ENCODE results near the gene MMP23B.

MMP23B gene

GRCh38 chr1:1598051-1598719 is 33.8 kb upstream of the MMP23B start:
- H3K9me3 ChIP-seq (ENCODE audit: low read length), result no peaks in the 10 kb centered on the region
- no peaks in the 10 kb centered on the region for H3K36me3 ChIP-seq (ENCODE audit: insufficient read depth, low read length)
- peaks cover 18 to 45% of the 10 kb centered on the region in 2 donors for H3K27me3 ChIP-seq (ENCODE audit: control insufficient read depth in 1 of 2, insufficient read depth in 2 of 2, low read length in 2 of 2)
- no peak overlapping the region for H3K4me3 ChIP-seq (ENCODE audit: low read depth in 1 of 2, low read length in 2 of 2)
- no peak overlapping the region for H3K9ac ChIP-seq (ENCODE audit: low read length)
- H3K4me1 ChIP-seq (ENCODE audit: insufficient read depth, low read length), result no peaks in the 10 kb centered on the region
- H3K27ac ChIP-seq (ENCODE audit: low read depth, low read length), result no peak overlapping the region

- Histone ChIP-seq H3K4me3 (ENCODE audit: low read depth in 1 of 2, low read length in 2 of 2) (no peak overlapping the region), H3K27me3 (ENCODE audit: control insufficient read depth in 1 of 2, insufficient read depth in 2 of 2, low read length in 2 of 2) (peaks cover 18 to 50% of the 10 kb centered on the region in 2 donors), H3K9ac (ENCODE audit: low read length) (no peak overlapping the region), H3K4me1 (ENCODE audit: insufficient read depth, low read length) (no peaks in the 10 kb centered on the region), H3K9me3 (ENCODE audit: low read length) (no peaks in the 10 kb centered on the region), H3K27ac (ENCODE audit: low read depth, low read length) (no peak overlapping the region), H3K36me3 (ENCODE audit: insufficient read depth, low read length) (no peaks in the 10 kb centered on the region)
Measured at GRCh38 chr1:1598720-1599029, 33.3 kb upstream of the MMP23B start.

- H3K9ac ChIP-seq (ENCODE audit: low read length), result no peak overlapping the region
- H3K4me3 ChIP-seq (ENCODE audit: low read depth in 1 of 2, low read length in 2 of 2), result no peak overlapping the region
- H3K9me3 ChIP-seq (ENCODE audit: low read length), result no peaks in the 10 kb centered on the region
- H3K4me1 ChIP-seq (ENCODE audit: insufficient read depth, low read length), result no peaks in the 10 kb centered on the region
- peaks cover 18 to 55% of the 10 kb centered on the region in 2 donors for H3K27me3 ChIP-seq (ENCODE audit: control insufficient read depth in 1 of 2, insufficient read depth in 2 of 2, low read length in 2 of 2)
- no peaks in the 10 kb centered on the region for H3K36me3 ChIP-seq (ENCODE audit: insufficient read depth, low read length)
- no peak overlapping the region for H3K27ac ChIP-seq (ENCODE audit: low read depth, low read length)
Measured at GRCh38 chr1:1599030-1599934, 32.7 kb upstream of the MMP23B start.

- no peak within 1 kb of the TSS for H3K9ac ChIP-seq (ENCODE audit: low read length)
- no peaks in the 10 kb centered on the region for H3K36me3 ChIP-seq (ENCODE audit: insufficient read depth, low read length)
- no peak within 1 kb of the TSS for H3K27ac ChIP-seq (ENCODE audit: low read depth, low read length)
- no peaks in the 10 kb centered on the region for H3K9me3 ChIP-seq (ENCODE audit: low read length)
- H3K27me3 ChIP-seq (ENCODE audit: control insufficient read depth in 1 of 2, insufficient read depth in 2 of 2, low read length in 2 of 2), result peaks cover 18 to 58% of the 10 kb centered on the region in 2 donors
- H3K4me3 ChIP-seq (ENCODE audit: low read depth in 1 of 2, low read length in 2 of 2), result no peak within 1 kb of the TSS
- H3K4me1 ChIP-seq (ENCODE audit: insufficient read depth, low read length), result no peaks in the 10 kb centered on the region
Measured at GRCh38 chr1:1599935-1600860, 31.8 kb upstream of the MMP23B start, which contains the start of gene FNDC10. TSS of gene FNDC10 (minus strand) at chr1:1600135. CDS start at chr1:1600015, 120 bp downstream.

- H3K27me3 ChIP-seq (ENCODE audit: control insufficient read depth in 1 of 2, insufficient read depth in 2 of 2, low read length in 2 of 2), result peaks cover 18 to 58% of the 10 kb centered on the region in 2 donors
Measured at GRCh38 chr1:1600861-1601563, 31.0 kb upstream of the MMP23B start.

GRCh38 chr1:1601564-1602303 is 30.2 kb upstream of the MMP23B start:
- Histone ChIP-seq H3K4me1 (ENCODE audit: insufficient read depth, low read length) (no peaks in the 10 kb centered on the region), H3K4me3 (ENCODE audit: low read depth in 1 of 2, low read length in 2 of 2) (no peak overlapping the region), H3K9ac (ENCODE audit: low read length) (no peak overlapping the region), H3K27me3 (ENCODE audit: control insufficient read depth in 1 of 2, insufficient read depth in 2 of 2, low read length in 2 of 2) (peaks cover 14 to 55% of the 10 kb centered on the region in 2 donors), H3K27ac (ENCODE audit: low read depth, low read length) (no peak overlapping the region), H3K9me3 (ENCODE audit: low read length) (no peaks in the 10 kb centered on the region), H3K36me3 (ENCODE audit: insufficient read depth, low read length) (no peaks in the 10 kb centered on the region)

More at GRCh38 chr1:1600861-1601563, 31.0 kb upstream of the MMP23B start:
- Histone ChIP-seq H3K36me3 (ENCODE audit: insufficient read depth, low read length) (no peaks in the 10 kb centered on the region), H3K9me3 (ENCODE audit: low read length) (no peaks in the 10 kb centered on the region), H3K4me3 (ENCODE audit: low read depth in 1 of 2, low read length in 2 of 2) (no peak overlapping the region), H3K9ac (ENCODE audit: low read length) (no peak overlapping the region), H3K4me1 (ENCODE audit: insufficient read depth, low read length) (no peaks in the 10 kb centered on the region), H3K27ac (ENCODE audit: low read depth, low read length) (no peak overlapping the region)

GRCh38 chr1:1602304-1602967 is 29.5 kb upstream of the MMP23B start:
- Histone ChIP-seq H3K9ac (ENCODE audit: low read length) (no peak overlapping the region), H3K27ac (ENCODE audit: low read depth, low read length) (no peak overlapping the region), H3K9me3 (ENCODE audit: low read length) (no peaks in the 10 kb centered on the region), H3K4me1 (ENCODE audit: insufficient read depth, low read length) (no peaks in the 10 kb centered on the region), H3K27me3 (ENCODE audit: control insufficient read depth in 1 of 2, insufficient read depth in 2 of 2, low read length in 2 of 2) (peaks cover 12 to 54% of the 10 kb centered on the region in 2 donors), H3K36me3 (ENCODE audit: insufficient read depth, low read length) (no peaks in the 10 kb centered on the region), H3K4me3 (ENCODE audit: low read depth in 1 of 2, low read length in 2 of 2) (no peak overlapping the region)

GRCh38 chr1:1602968-1603506 is 28.9 kb upstream of the MMP23B start:
- H3K4me3 ChIP-seq (ENCODE audit: low read depth in 1 of 2, low read length in 2 of 2), result no peak overlapping the region
- no peaks in the 10 kb centered on the region for H3K9me3 ChIP-seq (ENCODE audit: low read length)
- no peaks in the 10 kb centered on the region for H3K4me1 ChIP-seq (ENCODE audit: insufficient read depth, low read length)
- peaks cover 7 to 48% of the 10 kb centered on the region in 2 donors for H3K27me3 ChIP-seq (ENCODE audit: control insufficient read depth in 1 of 2, insufficient read depth in 2 of 2, low read length in 2 of 2)
- no peak overlapping the region for H3K27ac ChIP-seq (ENCODE audit: low read depth, low read length)
- no peak overlapping the region for H3K9ac ChIP-seq (ENCODE audit: low read length)
- H3K36me3 ChIP-seq (ENCODE audit: insufficient read depth, low read length), result no peaks in the 10 kb centered on the region

- no peaks in the 10 kb centered on the region for H3K4me1 ChIP-seq (ENCODE audit: insufficient read depth, low read length)
- H3K27me3 ChIP-seq (ENCODE audit: control insufficient read depth in 1 of 2, insufficient read depth in 2 of 2, low read length in 2 of 2), result peaks cover 4 to 40% of the 10 kb centered on the region in 2 donors
- H3K4me3 ChIP-seq (ENCODE audit: low read depth in 1 of 2, low read length in 2 of 2), result no peak overlapping the region
- H3K27ac ChIP-seq (ENCODE audit: low read depth, low read length), result no peak overlapping the region
- no peak overlapping the region for H3K9ac ChIP-seq (ENCODE audit: low read length)
- H3K36me3 ChIP-seq (ENCODE audit: insufficient read depth, low read length), result no peaks in the 10 kb centered on the region
- no peaks in the 10 kb centered on the region for H3K9me3 ChIP-seq (ENCODE audit: low read length)
Measured at GRCh38 chr1:1603671-1604373, 28.2 kb upstream of the MMP23B start.

Measured in muscle layer of colon (tissue), 2 donors.